ENCODE data around the gene MOGAT3. TPM values are rescaled to one million over a fixed set of nuclear protein-coding genes. Genes with fewer than 3 reads are reported as not detected.

Gene MOGAT3
- total RNA-seq, 1 donor from 2014 or later = not detected

DNA sequence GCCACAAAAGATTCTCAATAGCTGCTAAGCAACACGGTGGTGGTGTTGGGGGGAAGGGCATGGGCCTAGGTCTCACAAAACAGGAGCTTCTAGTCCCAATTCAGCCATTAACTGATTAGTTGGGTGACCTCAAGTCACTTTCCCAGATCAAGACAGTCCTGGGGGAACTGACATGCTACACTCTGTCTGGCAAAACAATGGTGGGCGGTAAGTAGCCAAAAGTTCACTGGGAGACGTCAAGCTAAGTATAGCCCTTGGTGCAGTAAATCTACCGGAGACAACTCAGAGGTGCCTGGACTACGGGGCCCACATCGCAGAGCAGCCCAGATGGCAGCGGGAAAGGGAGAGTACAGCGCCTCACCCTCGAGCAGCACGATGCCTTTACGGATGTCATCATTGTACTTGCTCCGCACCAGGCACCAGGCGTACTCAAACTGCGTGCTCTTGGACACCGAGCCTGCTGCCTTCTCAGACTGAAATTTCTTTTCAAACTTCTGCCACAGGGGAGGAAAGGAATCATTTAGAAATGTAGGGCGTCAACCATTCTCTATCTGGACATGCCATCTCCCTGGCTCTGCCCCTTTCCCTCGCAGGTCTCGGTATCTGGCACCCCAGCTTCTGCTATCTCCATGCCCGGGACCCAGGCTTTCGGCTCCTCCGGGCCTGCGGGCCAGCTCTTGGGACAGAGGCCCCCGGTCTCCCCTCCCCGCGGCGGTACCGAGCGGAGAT is 43.0 kb upstream of the MOGAT3 start:
- no peak for FAIRE-seq
- DNase-seq (ENCODE audit: low read depth) = no peak

DNA sequence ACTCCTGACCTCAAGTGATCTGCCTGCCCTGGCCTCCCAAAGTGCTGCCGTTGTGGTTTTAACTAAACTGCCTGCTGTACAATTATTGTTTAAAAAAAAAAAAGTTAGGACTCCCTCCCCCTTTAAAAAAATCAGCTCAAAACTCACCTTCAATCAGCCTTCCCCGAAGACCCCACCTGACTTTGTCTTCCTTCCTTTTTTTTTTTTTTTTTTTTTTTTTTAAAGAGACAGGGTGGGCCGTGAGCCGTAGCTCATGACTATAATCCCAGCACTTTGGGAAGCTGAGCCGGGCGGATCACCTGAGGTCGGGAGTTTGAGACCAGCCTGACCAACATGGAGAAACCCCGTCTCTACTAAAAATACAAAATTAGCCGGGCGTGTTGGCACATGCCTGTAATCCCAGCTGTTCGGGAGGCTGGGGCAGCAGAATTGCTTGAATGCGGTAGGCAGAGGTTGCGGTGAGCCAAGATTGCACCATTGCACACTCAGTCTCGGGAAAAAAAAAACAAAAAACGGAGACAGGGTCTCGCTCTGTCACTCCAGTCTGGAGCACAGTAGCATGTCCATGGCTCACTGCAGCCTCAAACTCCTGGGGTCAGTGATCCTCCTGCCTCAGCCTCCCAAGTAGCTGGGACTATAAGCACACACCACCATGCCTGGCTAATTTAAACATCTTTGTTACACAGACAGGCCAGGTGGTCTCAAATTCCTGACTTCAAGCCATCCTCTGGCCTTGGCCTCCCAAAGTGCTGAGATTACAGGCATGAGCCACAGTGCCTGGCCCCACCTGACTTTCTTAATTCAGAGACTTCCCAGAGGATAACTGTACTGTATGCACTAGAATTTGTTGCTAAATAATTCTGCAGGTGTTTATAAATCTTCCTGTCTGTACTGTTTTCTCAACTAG is 40.9 kb upstream of the MOGAT3 start:
- TF ChIP-seq CTCF (IDR thresholded peaks at IDR 0.05; ENCODE audit: insufficient read depth, low read length, severe bottlenecking) = no peak
- no peaks in the 10 kb centered on the region for H3K27me3 ChIP-seq (ENCODE audit: control insufficient read depth, insufficient read depth, low read length)
- H3K4me3 ChIP-seq (ENCODE audit: low read depth, low read length) = no peak overlapping the region
- peaks cover 29% of the 10 kb centered on the region for H3K36me3 ChIP-seq (ENCODE audit: control insufficient read depth, insufficient read depth, low read length)
- DNase-seq (ENCODE audit: low read depth) (peak; percentile 56), FAIRE-seq (no peak)

More for the DNA sequence above, 43.0 kb upstream of the MOGAT3 start:
- TF ChIP-seq CTCF (IDR thresholded peaks at IDR 0.05; ENCODE audit: insufficient read depth, low read length, severe bottlenecking) = no peak
- Histone ChIP-seq H3K27me3 (ENCODE audit: control insufficient read depth, insufficient read depth, low read length) (no peaks in the 10 kb centered on the region), H3K4me3 (ENCODE audit: low read depth, low read length) (peak overlapping the region; percentile 88), H3K36me3 (ENCODE audit: control insufficient read depth, insufficient read depth, low read length) (peaks cover 19% of the 10 kb centered on the region)

DNA sequence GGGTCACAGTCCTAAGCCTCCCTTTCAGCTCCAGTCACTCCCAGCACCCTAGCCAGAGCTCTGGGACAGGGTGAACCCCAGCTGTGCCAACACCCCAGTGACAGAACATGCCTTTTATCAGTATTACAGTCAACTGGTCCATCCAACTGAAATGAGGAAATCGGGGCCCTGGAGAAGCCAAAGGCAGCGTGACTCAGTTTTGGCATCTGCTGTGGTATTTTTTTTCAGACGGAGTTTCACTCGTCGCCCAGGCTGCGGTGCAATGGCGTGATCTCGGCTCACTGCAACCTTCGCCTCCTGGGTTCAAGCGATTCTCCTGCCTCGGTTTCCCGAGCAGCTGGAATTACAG is 40.2 kb upstream of the MOGAT3 start:
- no peaks in the 10 kb centered on the region for H3K27me3 ChIP-seq (ENCODE audit: control insufficient read depth, insufficient read depth, low read length)
- H3K4me3 ChIP-seq (ENCODE audit: low read depth, low read length) = no peak overlapping the region
- H3K36me3 ChIP-seq (ENCODE audit: control insufficient read depth, insufficient read depth, low read length) = peaks cover 32% of the 10 kb centered on the region
- no peak for TF ChIP-seq CTCF (IDR thresholded peaks at IDR 0.05; ENCODE audit: insufficient read depth, low read length, severe bottlenecking)
- FAIRE-seq = no peak
- no peak for DNase-seq (ENCODE audit: low read depth)

- Histone ChIP-seq H3K27me3 (ENCODE audit: control insufficient read depth, insufficient read depth, low read length) (no peaks in the 10 kb centered on the region), H3K36me3 (ENCODE audit: control insufficient read depth, insufficient read depth, low read length) (peaks cover 32% of the 10 kb centered on the region), H3K4me3 (ENCODE audit: low read depth, low read length) (no peak overlapping the region)
- DNase-seq (ENCODE audit: low read depth) = no peak
- no peak for TF ChIP-seq CTCF (IDR thresholded peaks at IDR 0.05; ENCODE audit: insufficient read depth, low read length, severe bottlenecking)
- no peak for FAIRE-seq
Measured at GRCh38 chr7:101240226-101241014, 39.6 kb upstream of the MOGAT3 start.

DNA sequence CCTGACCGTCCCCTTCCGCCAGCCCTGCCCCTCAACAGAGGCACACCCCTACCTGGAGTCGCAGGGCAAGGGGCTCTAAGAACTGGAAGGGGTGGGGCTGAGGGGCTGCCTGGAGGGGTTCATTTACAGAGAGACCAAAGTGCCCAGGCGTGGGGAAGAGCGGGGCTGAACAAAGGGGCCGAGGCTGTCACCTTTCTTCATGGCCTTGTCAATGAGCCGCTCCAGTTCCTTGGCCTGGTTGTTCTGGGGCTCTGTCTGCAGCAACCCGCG is 39.0 kb upstream of the MOGAT3 start:
- TF ChIP-seq CTCF (IDR thresholded peaks at IDR 0.05; ENCODE audit: insufficient read depth, low read length, severe bottlenecking) = no peak
- FAIRE-seq = no peak

More for the DNA sequence above, 39.0 kb upstream of the MOGAT3 start:
- Histone ChIP-seq H3K36me3 (ENCODE audit: control insufficient read depth, insufficient read depth, low read length) (peaks cover 32% of the 10 kb centered on the region), H3K4me3 (ENCODE audit: low read depth, low read length) (no peak overlapping the region), H3K27me3 (ENCODE audit: control insufficient read depth, insufficient read depth, low read length) (no peaks in the 10 kb centered on the region)
- no peak for DNase-seq (ENCODE audit: low read depth)

Data from bronchial epithelial cell (primary cell).